ENCODE results near the gene PDE4B. TPM values are rescaled to one million over a fixed set of nuclear protein-coding genes. Genes with fewer than 3 reads are reported as not detected.

The PDE4B gene
- total RNA-seq, 3 donors from 2014 or later = 8.0 to 207 (median 54.4) TPM

GRCh38 chr1:66271216-66271903, 478.7 kb downstream of the PDE4B start:
- Histone ChIP-seq H3K27ac (peak overlapping the region; percentile 85 to 94), H3K9me3 (no peaks in the 10 kb centered on the region), H3K4me3 (peak overlapping the region in 2 of 3 donors; percentile 16 to 33), H3K4me1 (peaks cover 4 to 21% of the 10 kb centered on the region in 2 donors), H3K27me3 (no peaks in the 10 kb centered on the region), H3K36me3 (no peaks in the 10 kb centered on the region)
- intact Hi-C loops (cut with DNase I; ENCODE audit: low total_unique reads) = no loop called here
- TF ChIP-seq CTCF (IDR thresholded peaks at IDR 0.05) = no peak
- TF ChIP-seq POLR2AphosphoS5 (IDR thresholded peaks at IDR 0.05) = peak in 2 of 3 donors; percentile 64 to 73
- DNase-seq (ENCODE audit: low spot score in 2 of 2) = peak in 1 of 2 donors; percentile 89

GRCh38 chr1:66271904-66272254, 479.2 kb downstream of the PDE4B start:
- no peak for DNase-seq (ENCODE audit: low spot score in 2 of 2)
- Histone ChIP-seq H3K4me3 (peak overlapping the region in 2 of 3 donors; percentile 16 to 33), H3K27me3 (no peaks in the 10 kb centered on the region), H3K9me3 (no peaks in the 10 kb centered on the region), H3K36me3 (no peaks in the 10 kb centered on the region), H3K4me1 (peaks cover 4 to 21% of the 10 kb centered on the region in 2 donors), H3K27ac (peak overlapping the region; percentile 85 to 94)
- intact Hi-C loops (cut with DNase I; ENCODE audit: low total_unique reads) = no loop called here
- TF ChIP-seq POLR2A (IDR thresholded peaks at IDR 0.05) (no peak), POLR2AphosphoS5 (IDR thresholded peaks at IDR 0.05) (peak in 1 of 3 donors; percentile 22), CTCF (IDR thresholded peaks at IDR 0.05) (no peak)

GRCh38 chr1:66273656-66274055, 481.0 kb downstream of the PDE4B start:
- no peaks in the 10 kb centered on the region for H3K36me3 ChIP-seq
- no peaks in the 10 kb centered on the region for H3K9me3 ChIP-seq
- peaks cover 4 to 26% of the 10 kb centered on the region in 2 donors for H3K4me1 ChIP-seq
- intact Hi-C loops (cut with DNase I; ENCODE audit: low total_unique reads) = no loop called here
- DNase-seq (ENCODE audit: low spot score in 2 of 2) = no peak
- H3K27ac ChIP-seq = peak overlapping the region; percentile 7 to 16
- no peaks in the 10 kb centered on the region for H3K27me3 ChIP-seq
- TF ChIP-seq CTCF (IDR thresholded peaks at IDR 0.05) = no peak
- TF ChIP-seq POLR2AphosphoS5 (IDR thresholded peaks at IDR 0.05) = no peak
- no peak for TF ChIP-seq POLR2A (IDR thresholded peaks at IDR 0.05)
- H3K4me3 ChIP-seq = no peak overlapping the region

- Histone ChIP-seq H3K4me1 (peaks cover 4 to 31% of the 10 kb centered on the region in 2 donors), H3K27ac (peak overlapping the region; percentile 7 to 14)
- intact Hi-C loops (cut with DNase I; ENCODE audit: low total_unique reads) = no loop called here
Observed at GRCh38 chr1:66274634-66275033, 481.9 kb downstream of the PDE4B start.

More at GRCh38 chr1:66274634-66275033, 481.9 kb downstream of the PDE4B start:
- Histone ChIP-seq H3K36me3 (no peaks in the 10 kb centered on the region), H3K9me3 (no peaks in the 10 kb centered on the region), H3K27me3 (no peaks in the 10 kb centered on the region), H3K4me3 (no peak overlapping the region)
- DNase-seq (ENCODE audit: low spot score in 2 of 2) = no peak
- TF ChIP-seq POLR2A (IDR thresholded peaks at IDR 0.05) = no peak
- TF ChIP-seq POLR2AphosphoS5 (IDR thresholded peaks at IDR 0.05) = no peak
- TF ChIP-seq CTCF (IDR thresholded peaks at IDR 0.05) = no peak
